HUDEP-2 (cell line): ENCODE measurements around the gene PODXL2.
A peak's percentile ranks its signal among the peaks of the same experiment; 100 is the strongest.
"Not testable (repeated sequence)": the region's sequence is repeated elsewhere in the genome, so short reads cannot be mapped to it uniquely, and the experiment has no call there.

Source experiments
- DNase-seq, 76 experiments: peaks; one replicate each; lab custom pipeline; 2025; ENCODE audit not compliant: unreplicated experiment in 76 of 76; lab: John Stamatoyannopoulos, UW

Gene PODXL2

GRCh38 chr3:127652246-127652995, 23.4 kb downstream of the PODXL2 start:
- DNase-seq: peak in 10 of 76 experiments; percentile 2 to 21 (median 10)

GRCh38 chr3:127654374-127654773, 25.4 kb downstream of the PODXL2 start:
- no peak for DNase-seq

GRCh38 chr3:127654993-127655392, 26.0 kb downstream of the PODXL2 start:
- DNase-seq: not testable (repeated sequence)

- no peak for DNase-seq
These were observed 26.7 kb downstream of the PODXL2 start for GRCh38 chr3:127655641-127656040.

GRCh38 chr3:127656906-127657305, 27.9 kb downstream of the PODXL2 start:
- DNase-seq: no peak

- no peak for DNase-seq
These were observed 29.2 kb downstream of the PODXL2 start for GRCh38 chr3:127658234-127658633.

- DNase-seq: no peak
These were observed 31.8 kb downstream of the PODXL2 start for GRCh38 chr3:127660621-127661251.

- no peak for DNase-seq
These were observed 32.6 kb downstream of the PODXL2 start for GRCh38 chr3:127661600-127661999.

GRCh38 chr3:127662001-127662469, 33.0 kb downstream of the PODXL2 start:
- no peak for DNase-seq

- DNase-seq: no peak
These were observed 34.2 kb downstream of the PODXL2 start for GRCh38 chr3:127663151-127663550.

GRCh38 chr3:127665165-127665564, 36.2 kb downstream of the PODXL2 start:
- no peak for DNase-seq

- no peak for DNase-seq
These were observed 36.6 kb downstream of the PODXL2 start for GRCh38 chr3:127665586-127665985.

- no peak for DNase-seq
These were observed 37.7 kb downstream of the PODXL2 start for GRCh38 chr3:127666676-127667075.

GRCh38 chr3:127667119-127667681, 38.2 kb downstream of the PODXL2 start:
- DNase-seq: no peak

GRCh38 chr3:127668906-127669305, 39.9 kb downstream of the PODXL2 start:
- DNase-seq: no peak

GRCh38 chr3:127669541-127670228, 40.7 kb downstream of the PODXL2 start:
- DNase-seq: no peak

GRCh38 chr3:127670229-127670559, 41.2 kb downstream of the PODXL2 start:
- DNase-seq: no peak

GRCh38 chr3:127670761-127671522, 42.0 kb downstream of the PODXL2 start:
- no peak for DNase-seq

- DNase-seq: peak in 4 of 76 experiments; percentile 10 to 35 (median 24)
These were observed 42.8 kb downstream of the PODXL2 start for GRCh38 chr3:127671523-127672428.
